DND-41 (cell line): Measurements from ENCODE around the gene THRB.

Experiments used
- CTCF ChIP-seq: IDR thresholded peaks from 2 replicates; pipeline ENCODE4 v1.5.1; 2012; ENCODE audit warnings: borderline replicate concordance, low read length, moderate library complexity, mild to moderate bottlenecking; ENCODE audit not compliant: poor library complexity, severe bottlenecking; ENCODE audit errors: extremely low read depth
- EZH2 ChIP-seq: IDR thresholded peaks from 3 replicates; pipeline ENCODE4 v1.6.1; 2012; ENCODE audit warnings: borderline replicate concordance, low read depth, mild to moderate bottlenecking, moderate library complexity, low read length, inconsistent platforms; ENCODE audit not compliant: severe bottlenecking

- TF ChIP-seq CTCF (no peak), EZH2 (no peak)
These were observed 13.2 kb upstream of the THRB start for GRCh38 chr3:24507776-24508422.
